GM18498 (cell line): Measurements from ENCODE around the gene GPBP1L1.

ENCODE experiments used
- ATAC-seq: cut with Tn5 transposase; IDR thresholded peaks from one replicate; pipeline ENCODE4 v1.9.1; 2021; ENCODE audit warnings: mild to moderate bottlenecking, moderate library complexity; ENCODE audit not compliant: unreplicated experiment

Gene GPBP1L1

GRCh38 chr1:45643321-45643720, 43.0 kb downstream of the GPBP1L1 start:
- no peak for ATAC-seq

DNA sequence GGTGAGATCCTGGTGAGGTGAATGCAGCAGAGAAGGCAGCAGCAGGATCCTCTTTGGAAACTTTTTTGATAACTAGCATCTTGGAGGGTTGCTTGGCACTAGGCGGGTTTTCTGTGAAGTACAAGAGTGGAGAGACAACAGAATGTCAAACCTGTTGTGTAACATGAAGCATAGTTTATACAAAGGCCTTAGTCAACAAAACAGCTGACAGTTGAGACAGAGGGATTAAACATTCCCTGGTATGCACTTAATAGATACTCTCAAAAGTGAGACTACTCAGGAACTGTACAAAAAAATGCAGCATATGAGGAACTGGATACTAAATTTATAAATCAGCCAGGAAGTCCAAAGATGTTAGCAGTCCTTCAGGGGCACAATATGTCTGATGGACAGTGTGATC, 46.0 kb downstream of the GPBP1L1 start:
- no peak for ATAC-seq

DNA sequence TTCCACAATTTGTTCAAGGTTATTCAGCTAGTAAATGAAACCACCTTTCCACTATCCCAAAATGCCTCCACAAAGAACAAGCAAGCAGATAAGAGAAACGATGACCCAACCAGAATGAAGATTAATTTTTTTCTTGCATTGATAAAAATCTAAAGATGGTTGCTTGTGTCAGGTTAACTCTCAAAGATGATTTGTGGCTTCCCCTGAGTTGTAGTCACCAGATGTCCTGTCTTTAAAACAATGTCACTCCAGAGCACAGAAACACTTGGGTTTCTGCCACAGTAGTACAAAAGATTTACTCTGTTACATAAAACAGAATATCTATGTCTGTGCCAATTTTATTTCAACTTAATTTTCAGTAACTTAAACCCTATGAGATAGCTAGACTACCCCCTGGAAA, 51.1 kb downstream of the GPBP1L1 start:
- ATAC-seq: no peak

GRCh38 chr1:45630429-45630828, 55.9 kb downstream of the GPBP1L1 start:
- ATAC-seq: no peak

DNA sequence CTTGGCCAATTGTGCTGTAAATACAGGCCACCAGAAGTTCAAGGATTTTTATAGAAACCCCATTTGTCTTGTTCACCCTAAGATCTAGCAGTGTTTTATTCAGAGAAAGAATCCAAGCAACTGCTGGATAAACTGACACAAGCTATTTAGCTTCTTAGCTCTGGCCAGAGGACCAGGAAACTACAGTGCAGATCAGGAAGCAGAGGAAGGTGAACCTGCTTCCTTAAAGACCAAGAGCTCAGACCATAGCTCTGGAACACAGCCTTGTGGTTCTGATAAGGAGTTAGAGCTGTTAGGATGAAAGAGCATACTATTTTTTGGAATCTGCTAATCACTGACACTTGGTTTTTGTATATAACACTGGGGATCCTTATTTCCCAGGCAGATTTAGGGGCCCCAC, 57.3 kb downstream of the GPBP1L1 start:
- no peak for ATAC-seq

DNA sequence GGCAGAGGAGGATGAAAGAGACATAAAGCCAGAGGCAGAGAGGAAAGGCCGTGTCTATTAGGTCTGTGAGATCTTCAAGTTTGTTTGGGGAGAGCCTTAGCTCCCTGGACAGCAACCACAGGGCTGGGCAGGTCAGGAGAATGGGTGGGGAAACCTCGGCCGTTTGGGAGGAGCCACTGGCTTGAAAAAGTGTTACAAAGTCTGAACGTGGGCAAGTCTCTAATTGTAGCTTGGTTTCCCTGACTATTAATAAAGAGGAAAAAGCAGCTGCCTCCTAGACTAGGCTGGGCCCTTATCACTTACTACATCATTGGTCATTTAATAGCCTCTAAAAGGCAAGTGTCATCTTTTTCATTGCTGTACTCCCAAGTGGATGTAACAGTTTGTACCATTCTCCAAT, 62.4 kb downstream of the GPBP1L1 start, which contains the start of gene CCDC17:
Gene CCDC17, minus strand, starts transcription at position 83 of the 400 bp plus-strand sequence. CDS start 145 bp downstream, outside the sequence.
- ATAC-seq: no peak

DNA sequence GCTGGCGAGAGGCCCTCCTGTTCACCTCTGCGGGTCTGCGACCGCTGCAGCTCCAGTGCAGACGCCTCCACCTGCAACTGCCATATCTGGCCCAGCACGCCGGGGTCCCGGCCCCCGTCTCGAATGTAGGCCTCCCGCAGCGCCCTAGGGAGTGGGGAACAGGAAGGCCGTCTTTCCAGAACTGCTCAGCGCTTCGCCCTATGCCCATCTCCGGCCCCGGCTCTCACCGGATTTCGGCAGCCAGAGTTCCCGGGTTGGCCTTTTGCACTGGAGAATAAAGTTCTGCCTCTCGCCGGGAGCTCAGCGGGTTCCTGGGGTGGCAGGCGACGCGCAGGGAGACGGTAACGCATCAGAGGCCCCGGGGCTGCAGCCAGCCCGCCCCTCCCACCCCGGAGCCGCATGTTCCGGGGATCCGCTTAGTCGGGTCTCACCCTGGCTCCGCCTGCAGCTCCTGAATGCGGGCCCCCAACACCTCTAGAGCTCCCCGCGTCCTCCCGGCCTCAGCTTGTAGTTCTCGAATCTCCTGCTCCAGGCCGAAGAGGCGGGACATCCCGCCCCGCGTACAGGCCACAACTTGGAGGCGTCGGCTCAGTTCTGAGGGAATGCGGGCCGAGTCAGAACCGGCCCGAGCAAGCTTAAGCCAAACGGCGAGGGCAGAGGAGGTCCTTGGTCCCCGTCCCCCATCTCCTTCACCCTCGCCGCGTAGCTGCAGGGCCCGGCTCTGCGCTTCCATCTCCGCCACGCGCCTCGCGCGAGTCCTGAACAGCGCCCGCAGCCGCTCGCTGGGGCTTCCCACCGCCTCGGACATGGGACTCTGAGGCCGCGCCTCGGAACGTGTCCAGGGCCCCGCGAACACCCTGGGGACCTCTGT, 63.6 kb downstream of the GPBP1L1 start:
- ATAC-seq: no peak

GRCh38 chr1:45621895-45622523, 64.3 kb downstream of the GPBP1L1 start:
- no peak for ATAC-seq

GRCh38 chr1:45621501-45621836, 64.9 kb downstream of the GPBP1L1 start:
- no peak for ATAC-seq

DNA sequence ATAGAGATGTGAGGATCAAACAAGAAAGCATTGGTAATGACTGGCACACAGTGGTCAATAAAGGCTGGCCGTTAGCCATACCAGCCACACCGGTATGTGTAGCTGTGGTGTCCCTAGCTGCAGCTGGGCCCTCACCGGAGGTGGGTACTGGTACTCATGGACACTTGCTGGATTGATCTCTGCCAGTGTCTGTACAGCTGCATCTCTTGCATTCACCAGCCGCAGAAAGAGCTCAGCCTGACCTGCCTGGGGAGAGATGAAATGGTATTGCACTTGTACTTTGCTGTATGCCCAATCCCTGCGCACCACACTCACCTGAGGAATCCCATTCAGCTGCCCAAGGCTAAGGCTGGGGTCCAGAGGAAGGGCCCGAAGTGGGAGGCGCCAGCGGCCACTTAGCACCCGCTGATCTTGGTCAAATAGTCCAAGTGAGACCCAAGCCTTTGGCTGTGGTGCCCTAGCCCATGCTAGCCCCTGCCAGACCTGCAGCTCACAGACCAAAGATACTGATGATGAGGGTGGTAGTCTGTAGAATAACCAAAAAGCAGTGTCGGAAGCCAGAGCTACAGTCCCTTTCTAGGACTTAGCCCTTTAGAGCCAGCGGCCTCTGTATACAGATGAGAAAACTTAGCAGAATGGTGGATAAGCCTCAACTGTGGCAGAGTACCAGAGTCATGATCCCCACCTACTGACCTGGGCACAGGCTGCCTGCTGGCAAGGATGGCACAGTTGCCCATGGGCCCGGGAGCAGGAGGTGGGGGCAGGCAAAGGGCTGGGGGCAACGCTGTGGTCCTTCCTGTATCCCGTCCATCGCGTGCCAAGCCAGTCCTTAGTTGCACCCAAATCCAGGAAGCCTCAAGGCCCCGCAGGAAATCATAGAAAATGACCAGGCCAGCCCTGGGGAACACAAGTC, 65.5 kb downstream of the GPBP1L1 start:
- no peak for ATAC-seq

GRCh38 chr1:45619149-45619921, 67.0 kb downstream of the GPBP1L1 start:
- ATAC-seq: no peak

GRCh38 chr1:45617618-45618017, 68.7 kb downstream of the GPBP1L1 start:
- ATAC-seq: no peak

DNA sequence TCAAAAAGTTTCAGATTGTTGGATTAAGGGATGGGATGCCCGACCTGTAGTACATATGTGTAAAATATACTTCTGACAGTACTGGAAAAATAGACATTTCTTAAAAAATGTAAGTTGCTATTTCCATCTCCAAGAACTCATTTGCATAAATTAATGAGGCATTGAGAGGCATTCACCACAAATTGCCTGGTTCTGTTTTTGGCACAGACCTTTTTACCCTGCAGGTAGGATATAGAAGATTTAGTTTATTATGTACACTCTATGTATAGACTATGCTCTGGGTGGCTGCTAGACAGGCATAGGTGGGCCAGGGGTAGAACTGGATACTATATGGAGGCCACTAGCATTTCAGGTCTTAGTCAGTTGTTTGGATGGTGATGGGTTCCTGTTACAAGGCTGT, 70.4 kb downstream of the GPBP1L1 start:
- ATAC-seq: no peak

DNA sequence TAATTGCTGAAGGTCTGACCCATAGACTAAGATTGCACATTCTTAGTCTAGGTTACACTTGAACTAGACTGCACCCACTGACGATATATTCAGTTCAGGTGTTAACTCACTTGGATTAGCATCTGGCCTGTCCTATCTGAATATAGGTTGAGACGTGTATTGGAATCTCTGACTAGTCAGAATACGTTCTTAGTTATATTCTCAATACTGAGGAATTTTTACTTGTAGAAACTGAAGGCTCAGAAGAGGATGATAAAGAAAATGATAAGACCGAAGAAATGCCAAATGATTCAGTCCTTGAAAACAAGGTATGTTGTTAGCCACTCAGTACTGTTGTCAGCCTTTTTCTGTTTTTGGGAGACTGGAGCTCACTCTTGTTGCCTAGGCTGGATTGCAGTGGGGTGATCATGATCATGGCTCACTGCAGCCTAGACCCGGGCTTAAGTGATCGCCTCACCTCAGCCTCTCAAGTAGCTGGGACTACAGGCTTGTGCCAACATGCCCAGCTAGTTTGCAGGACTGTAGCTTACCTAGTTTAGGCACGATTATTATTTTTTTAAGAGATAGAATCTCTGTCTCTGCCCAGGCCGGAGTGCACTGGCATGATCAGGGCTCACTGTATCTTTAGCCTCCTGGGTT, 73.3 kb downstream of the GPBP1L1 start:
- ATAC-seq: no peak

DNA sequence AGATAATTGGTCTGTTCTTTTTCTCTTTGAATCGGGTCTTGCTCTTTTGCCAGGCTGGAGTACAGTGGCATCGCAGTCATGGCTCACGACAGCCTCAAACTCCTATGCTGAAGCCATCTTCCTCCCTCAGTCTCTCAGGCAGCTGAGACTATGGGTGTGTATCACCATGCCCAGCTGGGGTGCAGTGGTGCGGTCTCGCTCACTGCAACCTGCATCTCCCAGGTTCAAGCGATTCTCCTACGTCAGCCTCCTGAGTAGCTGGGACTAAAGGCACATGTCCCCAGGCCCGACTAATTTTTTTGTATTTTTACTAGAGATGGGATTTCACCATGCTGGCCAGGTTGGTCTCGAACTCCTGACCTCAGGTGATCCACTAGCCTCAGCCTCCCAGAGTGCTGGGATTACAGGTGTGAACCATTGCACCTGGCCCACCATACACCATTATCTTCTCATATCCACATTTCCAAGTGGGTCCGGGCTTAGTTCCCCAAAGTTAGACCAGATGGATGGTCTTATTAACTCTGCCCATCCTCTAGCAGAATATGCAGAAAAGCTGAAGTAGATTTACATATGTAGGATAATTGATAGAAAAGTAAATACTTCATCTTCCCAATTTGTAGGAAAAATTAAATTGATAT, 75.6 kb downstream of the GPBP1L1 start:
- ATAC-seq: no peak

DNA sequence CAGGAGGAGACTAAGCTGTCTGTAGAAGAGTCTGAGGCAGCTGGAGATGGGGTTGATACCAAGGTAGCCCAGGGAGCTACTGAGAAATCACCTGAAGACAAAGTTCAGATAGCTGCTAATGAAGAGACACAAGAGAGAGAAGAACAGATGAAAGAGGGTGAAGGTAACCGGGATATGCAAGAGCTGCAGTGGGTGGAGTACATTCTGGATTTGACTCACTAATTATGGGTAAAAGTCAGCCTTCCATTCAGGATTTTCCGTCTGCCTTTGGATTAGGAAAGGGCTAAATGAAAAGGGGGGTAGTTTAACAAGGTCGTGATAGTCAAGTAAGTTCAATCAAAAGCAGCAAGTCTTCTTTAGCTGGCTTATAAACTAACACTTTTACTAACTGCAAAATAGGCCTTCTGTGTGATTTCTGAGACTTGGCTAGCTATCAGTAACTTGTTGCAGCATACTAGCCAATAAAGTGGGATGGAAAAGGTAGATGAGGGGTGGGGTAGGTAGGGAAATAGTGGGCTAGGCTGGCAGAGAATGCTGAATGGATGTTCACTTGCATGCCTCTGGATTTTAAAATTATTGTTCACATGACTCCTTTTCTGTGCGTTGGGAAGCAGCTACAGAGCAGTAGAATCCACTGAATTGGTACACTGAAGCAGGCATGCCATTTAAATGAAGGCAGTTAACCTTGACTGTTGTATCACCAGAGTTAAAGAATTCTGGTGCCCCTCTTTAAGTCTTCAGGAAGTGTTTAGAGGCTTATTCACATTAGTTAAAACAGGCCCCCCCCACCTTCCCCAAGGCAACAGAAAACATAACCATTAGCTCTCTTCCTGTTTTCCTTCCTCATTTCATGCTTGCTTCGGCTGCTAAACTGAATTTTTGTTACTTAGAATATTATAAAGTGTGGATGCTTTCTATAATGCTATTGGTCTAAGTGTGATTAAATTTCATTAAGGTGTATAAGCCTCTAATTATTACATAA, 77.9 kb downstream of the GPBP1L1 start:
- no peak for ATAC-seq

GRCh38 chr1:45607404-45608074, 78.8 kb downstream of the GPBP1L1 start:
- no peak for ATAC-seq

DNA sequence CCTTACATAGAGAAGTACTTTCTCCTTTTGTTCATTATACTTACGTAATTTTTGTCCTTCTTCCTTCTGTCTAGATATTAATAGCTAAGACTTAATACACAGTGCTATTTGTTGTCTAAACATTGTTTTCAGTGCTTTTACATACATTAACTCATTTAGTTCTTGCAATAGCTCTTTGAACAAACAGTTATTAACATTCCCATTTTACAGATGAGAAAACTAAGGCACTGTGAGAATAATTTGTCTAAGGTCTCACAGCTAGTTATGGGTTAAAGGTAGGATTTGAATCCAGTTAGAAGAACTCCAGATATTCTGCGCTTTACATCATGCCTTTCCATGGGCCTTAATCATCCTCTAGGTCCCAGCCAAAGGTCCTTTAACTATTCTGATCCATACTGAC, 82.1 kb downstream of the GPBP1L1 start:
- ATAC-seq: no peak
